Transverse colon (tissue), 3 donors: ENCODE data around the gene DOCK10.

Experiments used
- EP300 ChIP-seq: sonication (generic); formaldehyde crosslinking; IDR thresholded peaks from one replicate; pipeline ENCODE4 v1.6.1; 2017; ENCODE audit warnings: antibody characterized with exemption, low read depth
- POLR2A ChIP-seq: fragments of 450-650 bp; IDR thresholded peaks from one replicate; pipeline ENCODE4 v1.6.1; 2016; ENCODE audit warnings: antibody characterized with exemption, mild to moderate bottlenecking, moderate library complexity
- TF ChIP-seq, protein P1 (sequence below), 5 experiments: fragments of 200-600 bp in 3 of 5; fragments of 450-650 bp in 2 of 5; sonication (generic) in 3 of 5; IDR thresholded peaks; 1 replicate in 2 of 5; 2 replicates in 3 of 5; pipeline ENCODE4 v1.5.1; 2016 to 2017; ENCODE audit warnings: antibody characterized with exemption in 5 of 5, inconsistent platforms in 3 of 5, mild to moderate bottlenecking in 2 of 5, moderate library complexity in 1 of 5

GRCh38 chr2:225064362-225064761 is 22.1 kb upstream of the DOCK10 start:
- TF ChIP-seq POLR2A (no peak), EP300 (no peak)
- TF ChIP-seq, protein P1, sequence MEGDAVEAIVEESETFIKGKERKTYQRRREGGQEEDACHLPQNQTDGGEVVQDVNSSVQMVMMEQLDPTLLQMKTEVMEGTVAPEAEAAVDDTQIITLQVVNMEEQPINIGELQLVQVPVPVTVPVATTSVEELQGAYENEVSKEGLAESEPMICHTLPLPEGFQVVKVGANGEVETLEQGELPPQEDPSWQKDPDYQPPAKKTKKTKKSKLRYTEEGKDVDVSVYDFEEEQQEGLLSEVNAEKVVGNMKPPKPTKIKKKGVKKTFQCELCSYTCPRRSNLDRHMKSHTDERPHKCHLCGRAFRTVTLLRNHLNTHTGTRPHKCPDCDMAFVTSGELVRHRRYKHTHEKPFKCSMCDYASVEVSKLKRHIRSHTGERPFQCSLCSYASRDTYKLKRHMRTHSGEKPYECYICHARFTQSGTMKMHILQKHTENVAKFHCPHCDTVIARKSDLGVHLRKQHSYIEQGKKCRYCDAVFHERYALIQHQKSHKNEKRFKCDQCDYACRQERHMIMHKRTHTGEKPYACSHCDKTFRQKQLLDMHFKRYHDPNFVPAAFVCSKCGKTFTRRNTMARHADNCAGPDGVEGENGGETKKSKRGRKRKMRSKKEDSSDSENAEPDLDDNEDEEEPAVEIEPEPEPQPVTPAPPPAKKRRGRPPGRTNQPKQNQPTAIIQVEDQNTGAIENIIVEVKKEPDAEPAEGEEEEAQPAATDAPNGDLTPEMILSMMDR (IDR thresholded peaks at IDR 0.05), result no peak
